Osteoblast (primary cell): ENCODE results near the gene ARFGAP3. TPM values are rescaled to one million over a fixed set of nuclear protein-coding genes. Genes with fewer than 3 reads are reported as not detected.

ENCODE experiments used
- DNase-seq: peaks from one replicate; pipeline ENCODE4 v3.0.0; 2011; ENCODE audit warnings: low spot score, mixed read lengths; ENCODE audit not compliant: insufficient read length; ENCODE audit errors: missing footprints
- H2AFZ ChIP-seq: 2 replicates; pipeline ENCODE4 v1.6.0; 2011; ENCODE audit warnings: mild to moderate bottlenecking, low read length
- H3K27ac ChIP-seq: 2 replicates; pipeline ENCODE4 v1.5.1; 2011; ENCODE audit warnings: mild to moderate bottlenecking, low read depth, low read length, moderate library complexity
- H3K27me3 ChIP-seq: 2 replicates; pipeline ENCODE4 v1.6.0; 2012; ENCODE audit warnings: mild to moderate bottlenecking, control low read depth, inconsistent platforms, low read length, moderate library complexity; ENCODE audit not compliant: insufficient read depth
- H3K36me3 ChIP-seq: 2 replicates; pipeline ENCODE4 v1.5.1; 2011; ENCODE audit warnings: mild to moderate bottlenecking, low read length, control low read depth, moderate library complexity; ENCODE audit not compliant: insufficient read depth
- H3K4me1 ChIP-seq: 2 replicates; pipeline ENCODE4 v1.5.1; 2011; ENCODE audit warnings: mild to moderate bottlenecking, low read length, control low read depth, moderate library complexity; ENCODE audit not compliant: insufficient read depth
- H3K4me2 ChIP-seq: 2 replicates; pipeline ENCODE4 v1.6.0; 2011; ENCODE audit warnings: mild to moderate bottlenecking, low read length; ENCODE audit not compliant: insufficient read depth
- H3K4me3 ChIP-seq: fragments of 200-600 bp; sonication (generic); 3 replicates; pipeline ENCODE4 v1.5.1; 2012; ENCODE audit warnings: mild to moderate bottlenecking, low read length, inconsistent platforms; ENCODE audit not compliant: insufficient read depth
- H3K79me2 ChIP-seq: 2 replicates; pipeline ENCODE4 v1.6.0; 2012; ENCODE audit warnings: mild to moderate bottlenecking, low read length, control low read depth, inconsistent platforms; ENCODE audit not compliant: insufficient read depth
- H3K9me3 ChIP-seq: 2 replicates; pipeline ENCODE4 v1.5.1; 2011; ENCODE audit warnings: low read depth, low read length, control low read depth
- H4K20me1 ChIP-seq: 2 replicates; pipeline ENCODE4 v1.6.0; 2012; ENCODE audit warnings: mild to moderate bottlenecking, low read length, control low read depth; ENCODE audit not compliant: insufficient read depth
- total RNA-seq: library from RNA; depleted of rRNA; stranded (reverse); fragments of >200 nt; gene quantifications from 2 replicates; pipeline ENCODE4 v1.2.3, GENCODE V29; 2012
- TF ChIP-seq, protein P1 (sequence below): IDR thresholded peaks from 2 replicates; pipeline ENCODE4 v1.5.1; 2011; ENCODE audit warnings: mild to moderate bottlenecking, low read depth, low read length, moderate library complexity; ENCODE audit errors: extremely low read depth

ARFGAP3 gene
- total RNA-seq, 1 donor = 90.5 TPM

DNA sequence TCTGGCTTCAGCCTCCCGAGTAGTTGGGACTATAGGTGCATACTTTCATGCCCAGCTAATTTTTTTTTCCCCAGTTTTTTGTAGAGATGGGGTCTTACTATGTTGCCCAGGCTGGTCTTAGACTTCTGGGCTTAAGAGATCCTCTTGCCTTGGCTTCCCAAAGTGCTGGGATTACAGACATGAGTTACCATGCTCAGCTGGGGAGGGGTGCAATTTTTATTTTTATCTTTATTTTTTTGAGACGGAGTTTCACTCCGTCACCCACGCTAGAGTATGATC lies 86.7 kb downstream of the ARFGAP3 start:
- H3K4me3 ChIP-seq = no peak overlapping the region
- no peaks in the 10 kb centered on the region for H3K79me2 ChIP-seq
- no peak overlapping the region for H2AFZ ChIP-seq
- TF ChIP-seq, protein P1, sequence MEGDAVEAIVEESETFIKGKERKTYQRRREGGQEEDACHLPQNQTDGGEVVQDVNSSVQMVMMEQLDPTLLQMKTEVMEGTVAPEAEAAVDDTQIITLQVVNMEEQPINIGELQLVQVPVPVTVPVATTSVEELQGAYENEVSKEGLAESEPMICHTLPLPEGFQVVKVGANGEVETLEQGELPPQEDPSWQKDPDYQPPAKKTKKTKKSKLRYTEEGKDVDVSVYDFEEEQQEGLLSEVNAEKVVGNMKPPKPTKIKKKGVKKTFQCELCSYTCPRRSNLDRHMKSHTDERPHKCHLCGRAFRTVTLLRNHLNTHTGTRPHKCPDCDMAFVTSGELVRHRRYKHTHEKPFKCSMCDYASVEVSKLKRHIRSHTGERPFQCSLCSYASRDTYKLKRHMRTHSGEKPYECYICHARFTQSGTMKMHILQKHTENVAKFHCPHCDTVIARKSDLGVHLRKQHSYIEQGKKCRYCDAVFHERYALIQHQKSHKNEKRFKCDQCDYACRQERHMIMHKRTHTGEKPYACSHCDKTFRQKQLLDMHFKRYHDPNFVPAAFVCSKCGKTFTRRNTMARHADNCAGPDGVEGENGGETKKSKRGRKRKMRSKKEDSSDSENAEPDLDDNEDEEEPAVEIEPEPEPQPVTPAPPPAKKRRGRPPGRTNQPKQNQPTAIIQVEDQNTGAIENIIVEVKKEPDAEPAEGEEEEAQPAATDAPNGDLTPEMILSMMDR = no peak
- H4K20me1 ChIP-seq = no peaks in the 10 kb centered on the region
- H3K27me3 ChIP-seq = no peaks in the 10 kb centered on the region
- no peaks in the 10 kb centered on the region for H3K9me3 ChIP-seq
- H3K4me2 ChIP-seq = peak overlapping the region; percentile 65
- no peak for DNase-seq
- H3K36me3 ChIP-seq = no peaks in the 10 kb centered on the region
- H3K27ac ChIP-seq = no peak overlapping the region
- peaks cover 9% of the 10 kb centered on the region for H3K4me1 ChIP-seq

DNA sequence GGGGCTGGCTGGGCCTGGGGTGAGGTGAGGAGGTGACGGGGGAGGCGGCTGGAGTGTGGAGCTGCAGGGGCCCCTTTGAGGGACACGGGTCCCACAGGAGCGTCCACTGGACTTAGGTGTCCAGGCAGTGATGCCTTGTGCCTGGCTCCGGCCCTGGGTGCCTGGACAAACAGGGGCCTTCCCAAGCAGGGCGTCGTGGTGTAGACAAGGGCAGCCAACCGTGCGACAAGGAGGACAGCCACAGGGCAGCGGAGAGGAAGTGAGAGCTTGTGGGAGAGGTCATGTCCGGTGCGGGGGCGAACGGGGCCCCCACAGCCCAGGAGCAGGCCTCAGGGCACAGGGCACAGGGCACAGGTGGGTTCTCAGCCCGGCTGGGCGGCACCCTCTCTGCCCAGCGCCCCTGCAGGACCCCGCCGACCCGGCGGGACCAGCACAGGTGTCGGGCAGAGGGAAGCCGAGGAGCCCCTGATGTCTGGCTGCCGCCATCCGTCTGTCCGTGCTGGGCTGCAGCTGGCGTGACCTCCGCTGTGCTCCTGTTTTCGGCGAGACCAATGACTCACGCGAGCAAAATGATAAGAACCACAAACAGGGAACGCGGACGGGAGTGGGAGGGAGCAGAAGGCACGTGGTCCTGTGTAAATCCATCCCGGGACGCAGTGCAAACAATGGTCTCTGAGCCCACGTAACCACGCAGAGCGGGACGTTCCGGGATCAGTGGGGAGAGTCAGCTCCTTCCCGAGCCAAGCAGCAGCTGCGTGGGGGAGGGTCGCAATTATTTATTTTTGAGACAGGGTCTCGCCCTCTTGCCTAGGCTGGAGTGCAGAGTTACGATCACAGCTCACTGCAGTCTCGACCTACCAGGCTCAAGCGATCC lies 87.3 kb downstream of the ARFGAP3 start:
- Histone ChIP-seq H3K4me2 (peak overlapping the region; percentile 65), H2AFZ (peak overlapping the region; percentile 49), H3K79me2 (no peaks in the 10 kb centered on the region), H3K27me3 (no peaks in the 10 kb centered on the region), H4K20me1 (no peaks in the 10 kb centered on the region), H3K9me3 (no peaks in the 10 kb centered on the region), H3K4me3 (peak overlapping the region; percentile 37), H3K4me1 (peaks cover 9% of the 10 kb centered on the region), H3K36me3 (no peaks in the 10 kb centered on the region), H3K27ac (no peak overlapping the region)
- TF ChIP-seq, protein P1 = no peak
- DNase-seq = peak; percentile 96

DNA sequence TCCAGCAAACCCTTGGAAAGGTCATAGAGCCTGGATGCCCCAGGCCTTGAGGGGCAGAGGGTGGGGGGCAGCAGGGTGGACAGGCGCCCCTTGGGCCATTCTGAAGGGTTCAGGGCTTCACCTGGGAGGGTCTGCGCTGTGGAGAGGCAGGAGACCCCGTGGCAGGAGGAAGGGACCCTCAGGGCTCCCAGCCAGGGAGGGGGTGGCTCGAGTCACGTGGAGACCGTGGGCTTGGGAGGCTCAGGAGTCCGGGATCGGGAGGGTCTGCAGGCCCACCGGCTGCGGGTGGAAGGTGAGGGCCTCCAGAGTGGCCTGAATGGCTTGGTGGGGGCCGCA lies 87.9 kb downstream of the ARFGAP3 start:
- Histone ChIP-seq H3K4me1 (peaks cover 9% of the 10 kb centered on the region), H3K27ac (no peak overlapping the region), H3K4me3 (no peak overlapping the region), H4K20me1 (no peaks in the 10 kb centered on the region), H2AFZ (no peak overlapping the region), H3K36me3 (no peaks in the 10 kb centered on the region), H3K79me2 (no peaks in the 10 kb centered on the region), H3K27me3 (no peaks in the 10 kb centered on the region), H3K4me2 (no peak overlapping the region), H3K9me3 (no peaks in the 10 kb centered on the region)
- TF ChIP-seq, protein P1 = no peak
- DNase-seq = no peak

DNA sequence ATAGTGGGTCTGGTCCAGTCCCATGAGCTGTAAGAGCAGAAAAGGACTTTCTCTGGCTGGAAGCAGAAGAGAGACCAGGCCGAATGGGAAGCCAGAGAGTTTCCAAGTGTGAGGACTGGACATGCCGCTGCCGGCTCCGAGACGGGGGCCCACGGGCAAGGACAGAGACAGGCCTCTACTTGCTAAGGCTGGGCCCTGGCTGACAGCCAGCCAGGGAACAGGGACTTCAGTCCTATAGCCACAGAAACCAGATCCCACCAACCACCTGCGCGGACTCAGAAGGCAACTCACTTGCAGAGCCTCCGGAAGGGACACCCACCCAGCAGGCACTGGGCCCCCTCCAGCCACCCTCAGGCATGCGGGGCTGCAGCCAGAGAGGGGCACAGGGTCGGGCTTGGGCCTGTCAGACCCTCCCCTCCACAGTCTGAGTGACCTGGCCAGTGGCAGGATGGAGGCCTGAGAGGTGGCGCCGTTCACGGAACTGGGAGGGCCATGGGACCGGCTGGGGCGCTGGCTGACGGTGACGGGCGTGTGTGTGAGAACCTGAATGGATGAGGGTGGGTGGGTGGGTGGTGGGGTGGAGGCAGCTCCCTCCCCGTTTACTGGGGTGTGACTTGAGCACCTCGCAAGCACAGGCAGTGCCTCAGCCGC lies 88.6 kb downstream of the ARFGAP3 start:
- Histone ChIP-seq H3K4me1 (peaks cover 9% of the 10 kb centered on the region), H3K4me2 (no peak overlapping the region), H3K9me3 (no peaks in the 10 kb centered on the region), H4K20me1 (no peaks in the 10 kb centered on the region), H3K36me3 (no peaks in the 10 kb centered on the region), H3K27ac (no peak overlapping the region), H2AFZ (no peak overlapping the region), H3K27me3 (no peaks in the 10 kb centered on the region), H3K4me3 (no peak overlapping the region), H3K79me2 (no peaks in the 10 kb centered on the region)
- TF ChIP-seq, protein P1 = no peak
- DNase-seq = no peak
